A673 (cell line): Measurements from ENCODE around the gene CYP26C1. TPM values are rescaled to one million over a fixed set of nuclear protein-coding genes. Genes with fewer than 3 reads are reported as not detected.

ENCODE experiments used
- Bru-seq: library from RNA; stranded (reverse); fragments of 400-500 nt; gene quantifications from one replicate; lab custom pipeline; 2021; lab: Mats Ljungman, UMichigan
- BruChase-seq, 2 experiments: library from RNA; stranded (reverse); fragments of 400-500 nt; gene quantifications; one replicate each; lab custom pipeline; 2021; lab: Mats Ljungman, UMichigan
- BruUV-seq: library from RNA; stranded (reverse); fragments of 400-500 nt; replicated peaks from 2 replicates; lab custom pipeline; 2021; lab: Mats Ljungman, UMichigan
- CTCF ChIA-PET: fragments of 300-600 bp; sonication (Branson Sonifier 250); formaldehyde crosslinking; loops from one replicate; lab custom pipeline; 2022; ENCODE audit warnings: antibody characterized with exemption; lab: Charles Lee
- POLR2A ChIA-PET: fragments of 300-600 bp; sonication (Branson Sonifier 250); formaldehyde crosslinking; loops from one replicate; lab custom pipeline; 2022; ENCODE audit warnings: antibody characterized with exemption; ENCODE audit not compliant: low non-redundant PET; lab: Charles Lee
- DNase-seq: peaks from one replicate; pipeline ENCODE4 v3.0.0-alpha.2; 2015; ENCODE audit warnings: low spot score
- H3K27ac ChIP-seq: fragments of 200-600 bp; sonication (generic); 2 replicates; pipeline ENCODE4 v1.5.1; 2016; ENCODE audit warnings: mixed run types, low read depth, mild to moderate bottlenecking, mixed read lengths, antibody characterized with exemption, low read length; ENCODE audit not compliant: poor library complexity, severe bottlenecking
- H3K27me3 ChIP-seq: fragments of 200-600 bp; sonication (generic); replicated peaks from 2 replicates; pipeline ENCODE4 v1.6.1; 2017; ENCODE audit warnings: mixed run types, low read depth, mild to moderate bottlenecking, mixed read lengths, antibody characterized with exemption, low read length; ENCODE audit not compliant: insufficient read depth, poor library complexity
- H3K36me3 ChIP-seq: fragments of 200-600 bp; sonication (generic); 2 replicates; pipeline ENCODE4 v1.6.1; 2016; ENCODE audit warnings: mixed run types, mild to moderate bottlenecking, mixed read lengths, antibody characterized with exemption, low read length; ENCODE audit not compliant: insufficient read depth, poor library complexity, severe bottlenecking
- H3K4me1 ChIP-seq: fragments of 200-600 bp; sonication (generic); 2 replicates; pipeline ENCODE4 v1.6.1; 2017; ENCODE audit warnings: mixed run types, mild to moderate bottlenecking, mixed read lengths, antibody characterized with exemption, low read length; ENCODE audit not compliant: insufficient read depth, poor library complexity, severe bottlenecking
- H3K4me3 ChIP-seq: fragments of 200-600 bp; sonication (generic); 2 replicates; pipeline ENCODE4 v1.5.1; 2016; ENCODE audit warnings: low read depth, mixed run types, mild to moderate bottlenecking, mixed read lengths, low read length; ENCODE audit not compliant: poor library complexity, severe bottlenecking
- H3K9me3 ChIP-seq: fragments of 200-600 bp; sonication (generic); 2 replicates; pipeline ENCODE4 v1.6.1; 2016; ENCODE audit warnings: mixed run types, low read depth, mild to moderate bottlenecking, mixed read lengths, antibody characterized with exemption, low read length; ENCODE audit not compliant: poor library complexity, severe bottlenecking
- CTCF ChIP-seq: fragments of 300-800, 200-600 bp; sonication (generic); conservative IDR thresholded peaks from 2 replicates; pipeline ENCODE4 v1.5.1; 2017; ENCODE audit warnings: low read depth, mild to moderate bottlenecking, antibody characterized with exemption, low read length, moderate library complexity, mixed read lengths
- EZH2 ChIP-seq: fragments of 200-600 bp; sonication (generic); IDR thresholded peaks from 2 replicates; pipeline ENCODE4 v1.6.1; 2017; ENCODE audit warnings: borderline replicate concordance, low read depth, mild to moderate bottlenecking, mixed read lengths, antibody characterized with exemption, low read length; ENCODE audit not compliant: poor library complexity, severe bottlenecking
- intact Hi-C: fragments of 100-400 bp; cut with micrococcal nuclease; formaldehyde crosslinking; loops from one replicate; pipeline ENCODE4 v1.10.0; 2022; ENCODE audit not compliant: unreplicated experiment
- long read RNA-seq: library from polyadenylated mRNA; stranded (forward); transcript quantifications from one replicate; pipeline ENCODE4 v2.0.0, GENCODE V29; 2022
- total RNA-seq: library from RNA; stranded (reverse); gene quantifications from 2 replicates; pipeline ENCODE4 v1.2.3, GENCODE V29; 2021

Gene CYP26C1
- total RNA-seq = 0.13 and 0.20 TPM in 2 replicates
- Bru-seq, nascent RNA = percentile 25 among the genes with signal in this experiment
- BruChase-seq, experiment 1, labeled RNA remaining after a 2-hour chase = percentile 18 among the genes with signal in this experiment
- percentile 27 among the genes with signal in this experiment for BruChase-seq, experiment 2, labeled RNA remaining after a 6-hour chase
- long read RNA-seq = 0 reads

GRCh38 chr10:93059975-93060886 lies at the start of gene CYP26C1:
Gene CYP26C1, plus strand, starts transcription at chr10:93060798. Its CDS starts 466 bp downstream, at chr10:93061264.
- Histone ChIP-seq H3K4me1 (no peaks in the 10 kb centered on the region), H3K27me3 (peaks cover 9% of the 10 kb centered on the region), H3K27ac (no peak within 1 kb of the TSS), H3K36me3 (no peaks in the 10 kb centered on the region), H3K9me3 (no peaks in the 10 kb centered on the region), H3K4me3 (no peak within 1 kb of the TSS)
- ChIA-PET CTCF (no interaction called here), POLR2A (no interaction called here)
- no peak for DNase-seq
- BruUV-seq = no TSS peak
- TF ChIP-seq EZH2 (no peak), CTCF (no peak)
- intact Hi-C loops = no loop called here

GRCh38 chr10:93015722-93016121 lies 44.9 kb upstream of the CYP26C1 start:
- intact Hi-C loops = no loop called here
- ChIA-PET CTCF (no interaction called here), POLR2A (no interaction called here)
- no TSS peak for BruUV-seq
- H3K27me3 ChIP-seq = no peaks in the 10 kb centered on the region
- no peaks in the 10 kb centered on the region for H3K36me3 ChIP-seq
- no peaks in the 10 kb centered on the region for H3K9me3 ChIP-seq
- TF ChIP-seq CTCF (no peak), EZH2 (no peak)
- H3K4me3 ChIP-seq = no peak overlapping the region
- H3K27ac ChIP-seq = no peak overlapping the region
- no peaks in the 10 kb centered on the region for H3K4me1 ChIP-seq
- DNase-seq = no peak

GRCh38 chr10:93023013-93023650 lies 37.5 kb upstream of the CYP26C1 start:
- Histone ChIP-seq H3K4me1 (peaks cover 7% of the 10 kb centered on the region), H3K36me3 (no peaks in the 10 kb centered on the region), H3K27me3 (no peaks in the 10 kb centered on the region), H3K27ac (no peak overlapping the region), H3K4me3 (no peak overlapping the region), H3K9me3 (peaks cover 9% of the 10 kb centered on the region)
- no peak for TF ChIP-seq CTCF
- no peak for TF ChIP-seq EZH2
- intact Hi-C loops = no loop called here
- no peak for DNase-seq
- POLR2A ChIA-PET = no interaction called here
- CTCF ChIA-PET = no interaction called here
- no TSS peak for BruUV-seq
